HepG2 (cell line): ENCODE measurements around the gene CDYL. TPM values are rescaled to one million over a fixed set of nuclear protein-coding genes. Genes with fewer than 3 reads are reported as not detected.

Source experiments
- ATAC-seq: fragments of 200-7000 bp; cut with Tn5 transposase; 3 replicates; pipeline ENCODE4 v1.9.1; 2020; ENCODE audit warnings: mild to moderate bottlenecking, moderate library complexity
- BruUV-seq: library from RNA; stranded (reverse); fragments of 400-500 nt; replicated peaks from 2 replicates; lab custom pipeline; 2021; lab: Mats Ljungman, UMichigan
- CTCF ChIA-PET: fragments of 300-600 bp; formaldehyde crosslinking; extraction: SDS; loops from one replicate; lab custom pipeline; 2021; ENCODE audit warnings: low total read pairs, inconsistent platforms, low intra/inter-chr PET ratio; lab: Yijun Ruan, JAX
- POLR2A ChIA-PET: fragments of 350-600 bp; sonication (Branson Sonifier 250); formaldehyde crosslinking; loops from one replicate; lab custom pipeline; 2020; ENCODE audit warnings: antibody characterized with exemption, inconsistent platforms; lab: Yijun Ruan, JAX
- DNase-seq: peaks from one replicate; pipeline ENCODE4 v3.0.0-alpha.2; 2015; ENCODE audit warnings: low spot score
- FAIRE-seq: peaks from 3 replicates; lab custom pipeline; 2011; peaks lifted over from hg19 to GRCh38; lab: Jason Lieb, UNC
- H2AFZ ChIP-seq: one replicate; pipeline ENCODE4 v1.6.1; 2011; ENCODE audit warnings: low read length, inconsistent platforms
- H3K27ac ChIP-seq: fragments of 300-600 bp; 3 replicates; pipeline ENCODE4 v1.8.0; 2011; ENCODE audit warnings: mixed run types, mild to moderate bottlenecking, mixed read lengths, low read length, inconsistent platforms; ENCODE audit not compliant: insufficient read depth; ENCODE audit errors: extremely low read length
- H3K27me3 ChIP-seq, 2 experiments: fragments of 200-600 bp in 1 of 2; 2 replicates in 1 of 2; 3 replicates in 1 of 2; pipeline versions ENCODE4 v1.6.0 to v1.8.0; 2011; ENCODE audit warnings: low read length in 2 of 2, mild to moderate bottlenecking in 2 of 2, moderate library complexity in 2 of 2, inconsistent platforms in 1 of 2; ENCODE audit not compliant: insufficient read depth in 2 of 2, control insufficient read depth in 1 of 2
- H3K36me3 ChIP-seq, 2 experiments: fragments of 200-600 bp in 1 of 2; replicated peaks in 1 of 2; 2 replicates in 1 of 2; 3 replicates in 1 of 2; pipeline versions ENCODE4 v1.5.1 to v1.8.0; 2011; ENCODE audit warnings: low read length in 2 of 2, inconsistent platforms in 1 of 2; ENCODE audit not compliant: insufficient read depth in 2 of 2, control insufficient read depth in 1 of 2
- H3K4me1 ChIP-seq: 2 replicates; pipeline ENCODE4 v1.5.1; 2012; ENCODE audit warnings: low read length, inconsistent platforms; ENCODE audit not compliant: insufficient read depth
- H3K4me2 ChIP-seq: 2 replicates; pipeline ENCODE4 v1.6.0; 2011; ENCODE audit warnings: low read depth, low read length, inconsistent platforms
- H3K4me3 ChIP-seq, 3 experiments: fragments of 200-600 bp in 1 of 3; sonication (generic), shearing (Covaris generic) in 1 of 3; replicated peaks in 1 of 3; 2 replicates each; pipeline ENCODE4 v1.5.1; 2011 to 2016; ENCODE audit warnings: low read length in 3 of 3, inconsistent platforms in 2 of 3, low read depth in 2 of 3, mild to moderate bottlenecking in 2 of 3, control low read depth in 1 of 3, mixed read lengths in 1 of 3; ENCODE audit not compliant: insufficient read depth in 1 of 3
- H3K79me2 ChIP-seq: one replicate; pipeline ENCODE4 v1.6.1; 2011; ENCODE audit warnings: low read length, inconsistent platforms; ENCODE audit not compliant: insufficient read depth
- H3K9ac ChIP-seq: 2 replicates; pipeline ENCODE4 v1.6.0; 2011; ENCODE audit warnings: mild to moderate bottlenecking, low read depth, low read length, inconsistent platforms; ENCODE audit not compliant: insufficient read depth
- H3K9me3 ChIP-seq: 2 replicates; pipeline ENCODE4 v1.5.1; 2012; ENCODE audit warnings: mild to moderate bottlenecking, low read length
- H4K20me1 ChIP-seq: 2 replicates; pipeline ENCODE4 v1.6.0; 2011; ENCODE audit warnings: inconsistent platforms, mild to moderate bottlenecking, low read length, moderate library complexity; ENCODE audit not compliant: insufficient read depth
- KLF12 ChIP-seq: sonication (generic); formaldehyde crosslinking; IDR thresholded peaks from 2 replicates; pipeline ENCODE4 v1.4.0; 2020; ENCODE audit warnings: missing genetic modification reagents, borderline replicate concordance
- PHF8 ChIP-seq: sonication (generic); formaldehyde crosslinking; IDR thresholded peaks from 2 replicates; pipeline ENCODE4 v1.5.0; 2020; ENCODE audit warnings: missing genetic modification reagents
- ZBTB38 ChIP-seq: sonication (generic); formaldehyde crosslinking; IDR thresholded peaks from 2 replicates; pipeline ENCODE4 v1.5.1; 2020; ENCODE audit warnings: mild to moderate bottlenecking, missing genetic modification reagents
- ZNF232 ChIP-seq: sonication (generic); formaldehyde crosslinking; IDR thresholded peaks from 2 replicates; pipeline ENCODE4 v1.4.0; 2020; ENCODE audit warnings: missing genetic modification reagents, borderline replicate concordance
- WGBS: methylation state at CpG from one replicate; pipeline ENCODE4 v1.1.6; 2017; ENCODE audit warnings: low lambda C conversion rate; 5-methylcytosine and 5-hydroxymethylcytosine counted together
- in situ Hi-C: cut with HindIII; loops from 2 replicates; pipeline ENCODE4 v1.10.0; 2017; ENCODE audit warnings: low pct_unique_long_range_greater_than_20kb; ENCODE audit not compliant: extremely low pct_ligation_motif_present
- intact Hi-C: fragments of 100-400 bp; cut with micrococcal nuclease; formaldehyde crosslinking; loops from one replicate; pipeline ENCODE4 v1.10.0; 2022; ENCODE audit not compliant: unreplicated experiment
- polyA plus RNA-seq, 8 experiments: library from polyadenylated mRNA; depleted of rRNA in 3 of 8; stranded (reverse) in 7 of 8; unstranded in 1 of 8; fragments of >200 nt; fragmentation: Illumina TruSeq in 4 of 8; extraction: Trizol in 4 of 8; gene quantifications; 2 replicates each; pipeline versions ENCODE4 v1.2.1 to v1.2.3, GENCODE V29; 2011 to 2016; ENCODE audit warnings: low read depth in 4 of 8, missing spikeins in 1 of 8, mixed read lengths in 1 of 8; ENCODE audit not compliant: insufficient read depth in 1 of 8
- total RNA-seq, 5 experiments: library from RNA; depleted of rRNA; stranded (reverse); fragments of >200 nt; fragmentation: Illumina TruSeq; extraction: Trizol; gene quantifications; 2 replicates each; pipeline ENCODE4 v1.2.3, GENCODE V29; 2016; ENCODE audit warnings: low read depth in 1 of 5
- TF ChIP-seq, protein P1 (sequence below): sonication (generic); formaldehyde crosslinking; IDR thresholded peaks from 2 replicates; pipeline ENCODE4 v1.4.0; 2020; ENCODE audit warnings: missing genetic modification reagents, borderline replicate concordance
- TF ChIP-seq, protein P2 (sequence below): sonication (generic); formaldehyde crosslinking; IDR thresholded peaks from 2 replicates; pipeline ENCODE4 v1.8.0; 2022; ENCODE audit warnings: mild to moderate bottlenecking, missing genetic modification reagents, borderline replicate concordance

The CDYL gene
- total and polyA plus RNA-seq, 2 of the 13 experiments (the other 11 are each of a cell fraction or from before 2014, with no cell fraction given) = 22.8 to 105 TPM

DNA sequence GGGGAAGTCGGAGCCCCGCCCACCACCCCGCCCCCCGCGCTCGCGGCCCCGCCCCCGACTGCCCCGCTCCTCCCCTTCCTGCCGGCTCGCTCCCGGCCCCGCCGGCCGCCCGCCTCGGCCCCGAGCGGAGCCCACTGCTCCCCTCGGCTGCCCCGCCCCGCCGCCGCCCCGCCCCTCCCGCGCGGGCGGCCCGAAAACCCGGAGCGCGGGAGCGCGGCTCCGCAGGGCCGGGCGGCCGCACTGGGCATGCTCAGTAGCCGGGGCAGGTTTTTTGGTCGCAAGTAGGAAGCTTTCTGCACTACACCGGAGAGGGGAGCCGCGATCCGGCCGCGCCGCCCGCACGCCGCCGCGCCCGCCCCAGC, at the start of gene CDYL (continued):
- TF ChIP-seq, protein P1, sequence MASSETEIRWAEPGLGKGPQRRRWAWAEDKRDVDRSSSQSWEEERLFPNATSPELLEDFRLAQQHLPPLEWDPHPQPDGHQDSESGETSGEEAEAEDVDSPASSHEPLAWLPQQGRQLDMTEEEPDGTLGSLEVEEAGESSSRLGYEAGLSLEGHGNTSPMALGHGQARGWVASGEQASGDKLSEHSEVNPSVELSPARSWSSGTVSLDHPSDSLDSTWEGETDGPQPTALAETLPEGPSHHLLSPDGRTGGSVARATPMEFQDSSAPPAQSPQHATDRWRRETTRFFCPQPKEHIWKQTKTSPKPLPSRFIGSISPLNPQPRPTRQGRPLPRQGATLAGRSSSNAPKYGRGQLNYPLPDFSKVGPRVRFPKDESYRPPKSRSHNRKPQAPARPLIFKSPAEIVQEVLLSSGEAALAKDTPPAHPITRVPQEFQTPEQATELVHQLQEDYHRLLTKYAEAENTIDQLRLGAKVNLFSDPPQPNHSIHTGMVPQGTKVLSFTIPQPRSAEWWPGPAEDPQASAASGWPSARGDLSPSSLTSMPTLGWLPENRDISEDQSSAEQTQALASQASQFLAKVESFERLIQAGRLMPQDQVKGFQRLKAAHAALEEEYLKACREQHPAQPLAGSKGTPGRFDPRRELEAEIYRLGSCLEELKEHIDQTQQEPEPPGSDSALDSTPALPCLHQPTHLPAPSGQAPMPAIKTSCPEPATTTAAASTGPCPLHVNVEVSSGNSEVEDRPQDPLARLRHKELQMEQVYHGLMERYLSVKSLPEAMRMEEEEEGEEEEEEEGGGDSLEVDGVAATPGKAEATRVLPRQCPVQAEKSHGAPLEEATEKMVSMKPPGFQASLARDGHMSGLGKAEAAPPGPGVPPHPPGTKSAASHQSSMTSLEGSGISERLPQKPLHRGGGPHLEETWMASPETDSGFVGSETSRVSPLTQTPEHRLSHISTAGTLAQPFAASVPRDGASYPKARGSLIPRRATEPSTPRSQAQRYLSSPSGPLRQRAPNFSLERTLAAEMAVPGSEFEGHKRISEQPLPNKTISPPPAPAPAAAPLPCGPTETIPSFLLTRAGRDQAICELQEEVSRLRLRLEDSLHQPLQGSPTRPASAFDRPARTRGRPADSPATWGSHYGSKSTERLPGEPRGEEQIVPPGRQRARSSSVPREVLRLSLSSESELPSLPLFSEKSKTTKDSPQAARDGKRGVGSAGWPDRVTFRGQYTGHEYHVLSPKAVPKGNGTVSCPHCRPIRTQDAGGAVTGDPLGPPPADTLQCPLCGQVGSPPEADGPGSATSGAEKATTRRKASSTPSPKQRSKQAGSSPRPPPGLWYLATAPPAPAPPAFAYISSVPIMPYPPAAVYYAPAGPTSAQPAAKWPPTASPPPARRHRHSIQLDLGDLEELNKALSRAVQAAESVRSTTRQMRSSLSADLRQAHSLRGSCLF (CRISPR knock-in tag) = no peak
- TF ChIP-seq, protein P2, sequence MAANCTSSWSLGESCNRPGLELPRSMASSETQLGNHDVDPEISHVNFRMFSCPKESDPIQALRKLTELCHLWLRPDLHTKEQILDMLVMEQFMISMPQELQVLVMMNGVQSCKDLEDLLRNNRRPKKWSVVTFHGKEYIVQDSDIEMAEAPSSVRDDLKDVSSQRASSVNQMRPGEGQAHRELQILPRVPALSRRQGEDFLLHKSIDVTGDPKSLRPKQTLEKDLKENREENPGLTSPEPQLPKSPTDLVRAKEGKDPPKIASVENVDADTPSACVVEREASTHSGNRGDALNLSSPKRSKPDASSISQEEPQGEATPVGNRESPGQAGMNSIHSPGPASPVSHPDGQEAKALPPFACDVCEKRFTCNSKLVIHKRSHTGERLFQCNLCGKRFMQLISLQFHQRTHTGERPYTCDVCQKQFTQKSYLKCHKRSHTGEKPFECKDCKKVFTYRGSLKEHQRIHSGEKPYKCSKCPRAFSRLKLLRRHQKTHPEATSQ (CRISPR knock-in tag) = no peak
- peak; percentile 62 for TF ChIP-seq PHF8

DNA sequence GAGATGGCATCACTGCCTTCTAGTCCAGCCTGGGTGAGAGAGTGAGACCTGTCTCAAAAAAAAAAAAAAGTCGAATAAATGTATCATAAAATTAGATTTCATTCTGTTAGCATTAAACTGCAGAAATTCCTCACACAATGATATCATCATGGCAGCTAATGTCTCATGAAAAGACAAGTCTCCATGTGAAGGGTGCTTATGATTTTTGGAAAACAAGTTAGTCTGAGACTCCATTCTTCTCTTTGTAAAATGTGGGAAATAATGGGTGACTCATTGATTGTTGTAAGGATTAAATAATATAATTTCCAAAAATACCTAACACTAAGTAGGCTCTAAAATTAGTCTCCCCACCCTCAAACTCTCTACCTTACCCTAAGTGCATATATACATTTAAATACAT, 49.6 kb upstream of the CDYL start:
- TF ChIP-seq KLF12 (no peak), ZBTB38 (CRISPR knock-in tag) (no peak), ZNF232 (CRISPR knock-in tag) (no peak)
- H3K9ac ChIP-seq = no peak overlapping the region
- in situ Hi-C loops = no loop called here
- H3K9me3 ChIP-seq = no peaks in the 10 kb centered on the region
- peaks cover 0 to 6% of the 10 kb centered on the region in 2 experiments; a peak in 2 of 5 replicates for H3K27me3 ChIP-seq
- peaks cover 12% of the 10 kb centered on the region for H3K4me1 ChIP-seq
- H3K79me2 ChIP-seq = no peaks in the 10 kb centered on the region
- no peak for FAIRE-seq
- CTCF ChIA-PET = no interaction called here
- ATAC-seq = no peak
- WGBS = 29% methylated on average over 1 of the region's 1 CpG
- DNase-seq = no peak
- H3K4me3 ChIP-seq = no peak overlapping the region
- no peak overlapping the region for H3K27ac ChIP-seq
- no peak overlapping the region for H2AFZ ChIP-seq
- H3K4me2 ChIP-seq = no peak overlapping the region
- H4K20me1 ChIP-seq = no peaks in the 10 kb centered on the region
- intact Hi-C loops = loop anchor here (5.0 kb wide), 1 partner anchor 121 kb away; no protein-coding TSS in a partner anchor
- H3K36me3 ChIP-seq = no peaks in the 10 kb centered on the region
- POLR2A ChIA-PET = no interaction called here
- no TSS peak for BruUV-seq
